Measurements from ENCODE around the gene TBX18.

DNA sequence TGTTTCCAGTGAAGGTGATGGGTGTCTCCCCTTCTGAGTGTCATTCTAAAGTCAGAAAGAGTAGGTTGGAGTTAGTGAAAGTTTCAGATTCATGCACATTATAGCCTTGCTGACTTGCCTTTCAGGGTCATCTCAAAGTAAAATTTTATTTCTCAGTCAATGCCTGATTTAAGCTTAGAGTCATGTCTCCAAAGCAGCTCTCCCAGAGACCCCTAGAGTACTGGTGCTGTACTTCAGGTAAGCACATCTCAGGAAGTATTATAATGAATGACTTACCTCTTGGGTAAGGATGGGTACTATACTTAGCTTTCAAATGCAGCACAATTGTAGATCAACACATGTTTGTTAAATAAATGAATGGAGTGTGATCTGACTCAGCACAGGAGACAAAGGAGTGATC, 116.0 kb downstream of the TBX18 start:
- TF ChIP-seq POLR2AphosphoS5 (IDR thresholded peaks at IDR 0.05; ENCODE audit: low read depth, low read length) (no peak), MAX (IDR thresholded peaks at IDR 0.05) (no peak), TCF7L2 (IDR thresholded peaks at IDR 0.05; ENCODE audit: borderline replicate concordance, extremely low read depth, insufficient read depth, insufficient read length) (no peak)
- TF ChIP-seq, protein P1, sequence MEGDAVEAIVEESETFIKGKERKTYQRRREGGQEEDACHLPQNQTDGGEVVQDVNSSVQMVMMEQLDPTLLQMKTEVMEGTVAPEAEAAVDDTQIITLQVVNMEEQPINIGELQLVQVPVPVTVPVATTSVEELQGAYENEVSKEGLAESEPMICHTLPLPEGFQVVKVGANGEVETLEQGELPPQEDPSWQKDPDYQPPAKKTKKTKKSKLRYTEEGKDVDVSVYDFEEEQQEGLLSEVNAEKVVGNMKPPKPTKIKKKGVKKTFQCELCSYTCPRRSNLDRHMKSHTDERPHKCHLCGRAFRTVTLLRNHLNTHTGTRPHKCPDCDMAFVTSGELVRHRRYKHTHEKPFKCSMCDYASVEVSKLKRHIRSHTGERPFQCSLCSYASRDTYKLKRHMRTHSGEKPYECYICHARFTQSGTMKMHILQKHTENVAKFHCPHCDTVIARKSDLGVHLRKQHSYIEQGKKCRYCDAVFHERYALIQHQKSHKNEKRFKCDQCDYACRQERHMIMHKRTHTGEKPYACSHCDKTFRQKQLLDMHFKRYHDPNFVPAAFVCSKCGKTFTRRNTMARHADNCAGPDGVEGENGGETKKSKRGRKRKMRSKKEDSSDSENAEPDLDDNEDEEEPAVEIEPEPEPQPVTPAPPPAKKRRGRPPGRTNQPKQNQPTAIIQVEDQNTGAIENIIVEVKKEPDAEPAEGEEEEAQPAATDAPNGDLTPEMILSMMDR (IDR thresholded peaks at IDR 0.05 in 2 of 3, conservative IDR thresholded peaks at IDR 0.05 in 1 of 3; ENCODE audit: borderline replicate concordance in 1 of 3, insufficient read depth in 1 of 3, low read depth in 2 of 3, low read length in 2 of 3), result no peak

Measured in HCT116 (cell line).